Thyroid gland (tissue), 4 donors: ENCODE results near the gene LAMA1.

ENCODE experiments used
- POLR2A ChIP-seq, 2 donors: fragments of 450-650 bp; IDR thresholded peaks; one replicate each; pipeline ENCODE4 v1.6.1; 2017; ENCODE audit warnings: antibody characterized with exemption in 2 of 2, mild to moderate bottlenecking in 2 of 2, moderate library complexity in 1 of 2
- TF ChIP-seq, protein P1 (sequence below), 6 experiments: fragments of 200-600 bp in 3 of 6; fragments of 450-650 bp in 3 of 6; sonication (generic) in 3 of 6; IDR thresholded peaks; one replicate each; pipeline ENCODE4 v1.5.1; 2016 to 2019; ENCODE audit warnings: antibody characterized with exemption in 6 of 6, mild to moderate bottlenecking in 2 of 6, inconsistent platforms in 1 of 6, moderate library complexity in 1 of 6

DNA sequence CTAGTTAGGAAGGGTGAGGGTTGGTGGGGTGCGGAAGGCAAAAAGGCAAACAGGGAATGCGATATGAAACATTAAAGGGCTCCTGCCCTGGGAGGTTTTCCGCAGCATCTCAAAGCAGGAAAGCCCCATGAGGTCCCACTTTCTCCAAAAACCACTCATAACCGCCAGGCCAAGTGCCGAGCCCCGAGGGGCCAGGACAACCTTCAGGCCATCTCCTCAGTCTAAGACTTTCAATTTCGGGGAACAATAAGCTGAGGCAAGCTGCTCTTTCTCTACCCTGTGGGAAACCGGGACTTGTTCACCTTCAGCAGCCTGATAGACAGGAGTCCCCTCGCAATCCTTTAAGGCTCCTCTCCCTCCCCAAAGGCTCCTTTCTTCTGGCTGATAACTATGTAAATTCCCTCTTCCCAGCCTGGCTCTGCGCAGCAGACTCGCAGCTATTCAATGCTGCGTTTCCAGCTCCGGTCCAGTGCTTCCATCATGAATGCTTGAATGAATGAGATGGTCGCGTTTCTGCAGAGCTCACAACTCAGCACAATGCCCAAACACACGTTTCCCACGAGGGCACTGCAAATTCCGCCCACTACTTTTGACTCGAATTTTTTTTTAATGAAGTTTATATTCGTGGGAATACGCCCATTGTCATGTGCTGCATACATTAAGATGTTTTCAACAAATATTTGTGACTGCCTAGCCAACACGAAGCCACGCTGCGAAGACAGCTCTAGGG lies 1.4 kb downstream of the LAMA1 start:
- no peak for TF ChIP-seq POLR2A (IDR thresholded peaks at IDR 0.05)
- TF ChIP-seq, protein P1, sequence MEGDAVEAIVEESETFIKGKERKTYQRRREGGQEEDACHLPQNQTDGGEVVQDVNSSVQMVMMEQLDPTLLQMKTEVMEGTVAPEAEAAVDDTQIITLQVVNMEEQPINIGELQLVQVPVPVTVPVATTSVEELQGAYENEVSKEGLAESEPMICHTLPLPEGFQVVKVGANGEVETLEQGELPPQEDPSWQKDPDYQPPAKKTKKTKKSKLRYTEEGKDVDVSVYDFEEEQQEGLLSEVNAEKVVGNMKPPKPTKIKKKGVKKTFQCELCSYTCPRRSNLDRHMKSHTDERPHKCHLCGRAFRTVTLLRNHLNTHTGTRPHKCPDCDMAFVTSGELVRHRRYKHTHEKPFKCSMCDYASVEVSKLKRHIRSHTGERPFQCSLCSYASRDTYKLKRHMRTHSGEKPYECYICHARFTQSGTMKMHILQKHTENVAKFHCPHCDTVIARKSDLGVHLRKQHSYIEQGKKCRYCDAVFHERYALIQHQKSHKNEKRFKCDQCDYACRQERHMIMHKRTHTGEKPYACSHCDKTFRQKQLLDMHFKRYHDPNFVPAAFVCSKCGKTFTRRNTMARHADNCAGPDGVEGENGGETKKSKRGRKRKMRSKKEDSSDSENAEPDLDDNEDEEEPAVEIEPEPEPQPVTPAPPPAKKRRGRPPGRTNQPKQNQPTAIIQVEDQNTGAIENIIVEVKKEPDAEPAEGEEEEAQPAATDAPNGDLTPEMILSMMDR (IDR thresholded peaks at IDR 0.05): no peak
